HG02623 (cell line): Measurements from ENCODE around the gene JAML.

Source experiments
- ATAC-seq: cut with Tn5 transposase; IDR thresholded peaks from one replicate; pipeline ENCODE4 v1.9.1; 2021; ENCODE audit warnings: moderate library complexity; ENCODE audit not compliant: unreplicated experiment

The JAML gene

GRCh38 chr11:118149493-118149892 is 75.3 kb downstream of the JAML start:
- ATAC-seq = no peak

- no peak for ATAC-seq
Observed at GRCh38 chr11:118148856-118149255, 76.0 kb downstream of the JAML start.

- no peak for ATAC-seq
Observed at GRCh38 chr11:118148240-118148639, 76.6 kb downstream of the JAML start.

- no peak for ATAC-seq
Observed at GRCh38 chr11:118147502-118147901, 77.3 kb downstream of the JAML start.

GRCh38 chr11:118146554-118146953 is 78.3 kb downstream of the JAML start:
- ATAC-seq = no peak

- peak; percentile 70 for ATAC-seq
Observed at GRCh38 chr11:118145285-118146227, 79.3 kb downstream of the JAML start.

GRCh38 chr11:118144301-118145268 is 80.2 kb downstream of the JAML start:
- ATAC-seq = no peak
